GM12875 (cell line): ENCODE results near the gene SALL1.

ENCODE experiments used
- H3K4me3 ChIP-seq: one replicate; pipeline ENCODE4 v1.5.1; 2011; ENCODE audit warnings: low read depth, low read length, control low read depth
- TF ChIP-seq, protein P1 (sequence below): IDR thresholded peaks from 2 replicates; pipeline ENCODE4 v1.5.1; 2011; ENCODE audit warnings: low read depth, mild to moderate bottlenecking, control low read depth, inconsistent platforms, low read length, moderate library complexity, borderline replicate concordance; ENCODE audit not compliant: insufficient read depth

The SALL1 gene

DNA sequence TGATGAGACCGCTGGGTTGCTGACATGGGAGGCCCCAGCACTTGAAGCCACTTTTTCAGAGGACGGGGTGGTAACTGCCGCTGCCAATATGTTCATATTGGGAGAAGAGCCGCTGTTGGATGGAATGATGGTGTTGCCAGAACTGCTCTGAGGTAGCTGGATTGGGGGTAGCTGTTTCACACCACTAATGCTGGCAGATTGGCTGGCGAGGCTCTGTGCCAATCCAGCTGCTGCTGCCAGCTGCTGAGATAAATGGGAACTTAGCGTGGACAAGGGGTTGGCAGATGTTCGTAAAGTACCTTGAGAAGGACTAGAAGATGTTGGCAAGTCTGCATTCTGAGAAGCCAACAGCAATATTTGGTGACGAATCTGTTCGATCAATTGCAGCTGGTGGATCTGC lies 10.0 kb downstream of the SALL1 start:
- TF ChIP-seq, protein P1, sequence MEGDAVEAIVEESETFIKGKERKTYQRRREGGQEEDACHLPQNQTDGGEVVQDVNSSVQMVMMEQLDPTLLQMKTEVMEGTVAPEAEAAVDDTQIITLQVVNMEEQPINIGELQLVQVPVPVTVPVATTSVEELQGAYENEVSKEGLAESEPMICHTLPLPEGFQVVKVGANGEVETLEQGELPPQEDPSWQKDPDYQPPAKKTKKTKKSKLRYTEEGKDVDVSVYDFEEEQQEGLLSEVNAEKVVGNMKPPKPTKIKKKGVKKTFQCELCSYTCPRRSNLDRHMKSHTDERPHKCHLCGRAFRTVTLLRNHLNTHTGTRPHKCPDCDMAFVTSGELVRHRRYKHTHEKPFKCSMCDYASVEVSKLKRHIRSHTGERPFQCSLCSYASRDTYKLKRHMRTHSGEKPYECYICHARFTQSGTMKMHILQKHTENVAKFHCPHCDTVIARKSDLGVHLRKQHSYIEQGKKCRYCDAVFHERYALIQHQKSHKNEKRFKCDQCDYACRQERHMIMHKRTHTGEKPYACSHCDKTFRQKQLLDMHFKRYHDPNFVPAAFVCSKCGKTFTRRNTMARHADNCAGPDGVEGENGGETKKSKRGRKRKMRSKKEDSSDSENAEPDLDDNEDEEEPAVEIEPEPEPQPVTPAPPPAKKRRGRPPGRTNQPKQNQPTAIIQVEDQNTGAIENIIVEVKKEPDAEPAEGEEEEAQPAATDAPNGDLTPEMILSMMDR = no peak
- H3K4me3 ChIP-seq = no peak overlapping the region

DNA sequence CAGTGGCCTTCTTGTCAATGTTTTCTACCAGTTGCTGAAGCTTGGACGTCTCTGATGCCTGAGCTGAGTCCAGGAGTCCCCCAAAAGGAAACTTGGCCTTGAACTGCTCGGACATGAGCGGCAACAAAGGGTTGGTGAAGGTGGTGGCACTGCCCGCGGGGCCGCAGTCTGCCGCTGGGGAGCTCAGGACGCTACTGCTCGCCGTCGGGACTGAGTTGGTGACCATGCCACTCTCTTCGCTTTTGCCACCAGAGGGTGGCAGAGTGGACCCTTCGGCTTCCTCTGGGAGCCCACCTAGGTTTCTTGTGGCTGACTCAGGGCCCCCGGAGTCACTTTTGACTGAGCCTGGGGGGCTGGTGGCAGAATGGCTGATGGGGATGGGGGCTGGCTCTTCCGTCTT lies 11.0 kb downstream of the SALL1 start:
- TF ChIP-seq, protein P1 = no peak
- H3K4me3 ChIP-seq = no peak overlapping the region

DNA sequence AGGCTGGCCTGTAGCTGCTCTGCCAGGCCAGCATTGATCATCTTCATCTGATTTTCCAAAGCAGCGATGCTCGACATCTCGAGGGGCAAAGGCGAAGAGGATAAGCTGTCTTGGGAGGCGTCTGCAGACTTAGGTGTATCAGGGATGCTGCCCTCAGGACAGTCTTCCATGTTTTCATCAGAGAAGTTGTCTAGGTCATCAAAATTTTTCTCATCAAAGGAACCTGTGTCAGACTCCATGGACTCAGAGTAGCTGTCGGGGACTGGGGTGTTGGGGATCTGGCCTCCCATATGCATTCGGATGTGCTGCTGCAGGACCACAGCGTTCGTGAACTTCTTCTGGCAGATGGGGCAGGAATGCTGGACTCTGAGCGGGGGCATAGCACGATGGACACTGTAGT lies 11.5 kb downstream of the SALL1 start:
- H3K4me3 ChIP-seq = no peak overlapping the region
- TF ChIP-seq, protein P1 = no peak

DNA sequence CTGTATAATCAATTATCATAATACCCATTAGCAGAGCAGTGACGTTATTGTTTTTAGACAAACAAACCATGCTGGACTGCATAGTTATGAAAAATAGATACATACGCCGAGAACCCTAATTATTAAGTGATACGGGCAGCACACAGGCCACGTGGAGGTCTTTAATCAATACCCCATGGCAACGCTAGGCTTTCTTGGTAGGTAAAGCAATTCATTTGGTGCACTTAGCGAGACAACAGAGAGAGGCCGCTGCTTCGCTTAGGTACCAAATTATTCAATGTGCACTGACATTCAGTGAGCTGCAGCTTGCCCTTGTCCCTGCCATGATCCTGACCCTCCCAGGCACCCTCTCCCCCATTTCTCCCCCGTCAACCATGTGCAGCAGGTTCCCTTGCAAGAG lies 12.9 kb downstream of the SALL1 start:
- TF ChIP-seq, protein P1 = no peak
- H3K4me3 ChIP-seq = no peak overlapping the region

DNA sequence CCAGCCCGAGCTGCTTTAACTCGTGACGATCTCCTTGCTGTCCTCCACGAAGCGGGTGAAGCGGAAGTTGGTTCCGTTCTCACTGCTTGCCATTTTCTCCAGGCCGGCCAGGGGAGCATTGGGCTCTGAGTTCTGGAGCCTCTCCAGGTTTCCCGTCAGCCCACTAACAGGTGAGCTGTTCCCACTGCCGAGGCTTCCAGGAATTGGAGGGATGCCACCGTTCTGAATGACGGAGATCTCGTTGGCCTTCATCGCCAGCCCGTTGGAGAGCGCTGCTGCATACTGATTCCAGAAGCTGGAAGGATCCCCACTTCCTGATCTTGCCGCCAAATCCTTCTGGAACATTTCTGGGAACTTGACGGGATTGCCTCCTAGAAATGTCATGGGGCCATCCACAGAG lies 14.0 kb downstream of the SALL1 start:
- TF ChIP-seq, protein P1 = no peak

DNA sequence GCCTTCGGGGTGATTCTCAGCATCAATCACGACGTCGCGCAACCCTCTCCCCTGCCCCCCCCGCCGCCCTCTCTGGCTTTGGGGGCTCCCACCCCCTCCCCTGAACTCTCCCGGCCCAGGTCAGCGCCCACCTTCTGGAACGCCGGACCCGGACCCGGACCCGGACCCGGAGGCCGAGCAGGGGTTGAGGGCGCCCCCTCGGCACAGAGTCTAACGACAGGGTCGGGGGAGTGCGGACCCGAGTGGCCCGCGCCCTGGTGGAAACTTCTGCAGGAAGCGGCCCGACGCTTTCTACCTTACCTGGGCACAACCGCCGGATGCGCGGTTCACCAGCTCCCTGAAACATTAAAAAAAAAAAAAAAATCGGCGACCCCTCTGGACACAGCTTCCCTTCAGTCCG lies 16.2 kb downstream of the SALL1 start:
- no peak overlapping the region for H3K4me3 ChIP-seq
- TF ChIP-seq, protein P1 = no peak

More for the DNA sequence above, 14.0 kb downstream of the SALL1 start:
- H3K4me3 ChIP-seq = no peak overlapping the region

DNA sequence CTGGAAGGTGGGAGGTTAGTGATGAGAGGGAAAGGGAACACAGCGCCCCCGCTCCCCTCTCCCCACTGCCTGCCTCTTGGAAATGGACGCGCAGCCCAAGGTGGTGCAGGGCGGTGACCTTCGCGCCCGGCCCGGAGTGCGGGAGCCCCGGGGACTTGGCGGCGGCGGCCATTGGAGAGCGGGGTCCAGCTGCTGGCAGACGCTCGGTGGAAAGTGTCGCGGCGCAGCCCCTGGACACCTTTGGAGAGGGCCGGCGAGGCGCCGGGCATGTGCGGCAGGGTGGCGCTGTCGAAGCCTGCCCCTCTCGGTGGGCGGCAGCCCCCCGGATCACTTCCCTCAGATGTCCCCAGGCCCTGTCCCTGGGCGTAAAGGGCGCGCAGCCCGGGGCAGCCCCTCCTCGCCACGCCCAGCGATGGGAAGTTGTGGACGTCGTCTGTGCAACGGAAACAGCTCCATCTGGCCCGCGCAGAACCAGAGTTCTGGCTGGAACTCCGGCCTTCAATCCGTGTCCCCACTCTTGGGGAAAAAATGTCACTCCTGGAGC lies 16.7 kb downstream of the SALL1 start:
- TF ChIP-seq, protein P1 = no peak
- H3K4me3 ChIP-seq = no peak overlapping the region
